AG10803 (cell line): ENCODE data around the gene TWF1.

Source experiments
- DNase-seq: peaks from one replicate; pipeline ENCODE4 v3.0.0; 2010; ENCODE audit warnings: low read depth
- H3K4me3 ChIP-seq: 2 replicates; pipeline ENCODE4 v1.5.1; 2011; ENCODE audit warnings: mild to moderate bottlenecking, low read length, control low read depth
- TF ChIP-seq, protein P1 (sequence below): conservative IDR thresholded peaks from 2 replicates; pipeline ENCODE4 v1.5.1; 2011; ENCODE audit warnings: mild to moderate bottlenecking, low read length, control low read depth, inconsistent platforms

Gene TWF1

DNA sequence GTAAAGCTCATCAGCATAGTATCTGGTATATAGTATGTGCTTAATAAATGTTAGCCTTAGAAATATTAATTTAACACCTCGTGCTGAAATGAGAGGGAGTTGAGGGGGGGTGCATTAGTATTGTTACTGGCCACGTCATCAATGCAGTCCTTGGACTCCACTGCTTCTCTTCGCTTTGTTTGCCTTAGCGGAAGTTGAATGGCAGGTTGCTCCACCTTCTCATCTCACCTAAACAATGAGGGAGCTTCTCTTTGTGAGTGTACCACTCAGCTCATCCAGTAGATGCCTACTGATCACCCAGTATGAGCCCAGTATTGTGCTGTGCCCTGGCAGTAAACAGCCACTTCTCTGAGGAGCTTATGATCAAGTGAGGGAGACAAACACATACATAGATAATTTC lies 34.2 kb upstream of the TWF1 start:
- TF ChIP-seq, protein P1, sequence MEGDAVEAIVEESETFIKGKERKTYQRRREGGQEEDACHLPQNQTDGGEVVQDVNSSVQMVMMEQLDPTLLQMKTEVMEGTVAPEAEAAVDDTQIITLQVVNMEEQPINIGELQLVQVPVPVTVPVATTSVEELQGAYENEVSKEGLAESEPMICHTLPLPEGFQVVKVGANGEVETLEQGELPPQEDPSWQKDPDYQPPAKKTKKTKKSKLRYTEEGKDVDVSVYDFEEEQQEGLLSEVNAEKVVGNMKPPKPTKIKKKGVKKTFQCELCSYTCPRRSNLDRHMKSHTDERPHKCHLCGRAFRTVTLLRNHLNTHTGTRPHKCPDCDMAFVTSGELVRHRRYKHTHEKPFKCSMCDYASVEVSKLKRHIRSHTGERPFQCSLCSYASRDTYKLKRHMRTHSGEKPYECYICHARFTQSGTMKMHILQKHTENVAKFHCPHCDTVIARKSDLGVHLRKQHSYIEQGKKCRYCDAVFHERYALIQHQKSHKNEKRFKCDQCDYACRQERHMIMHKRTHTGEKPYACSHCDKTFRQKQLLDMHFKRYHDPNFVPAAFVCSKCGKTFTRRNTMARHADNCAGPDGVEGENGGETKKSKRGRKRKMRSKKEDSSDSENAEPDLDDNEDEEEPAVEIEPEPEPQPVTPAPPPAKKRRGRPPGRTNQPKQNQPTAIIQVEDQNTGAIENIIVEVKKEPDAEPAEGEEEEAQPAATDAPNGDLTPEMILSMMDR: no peak
- DNase-seq: no peak
- no peak overlapping the region for H3K4me3 ChIP-seq

DNA sequence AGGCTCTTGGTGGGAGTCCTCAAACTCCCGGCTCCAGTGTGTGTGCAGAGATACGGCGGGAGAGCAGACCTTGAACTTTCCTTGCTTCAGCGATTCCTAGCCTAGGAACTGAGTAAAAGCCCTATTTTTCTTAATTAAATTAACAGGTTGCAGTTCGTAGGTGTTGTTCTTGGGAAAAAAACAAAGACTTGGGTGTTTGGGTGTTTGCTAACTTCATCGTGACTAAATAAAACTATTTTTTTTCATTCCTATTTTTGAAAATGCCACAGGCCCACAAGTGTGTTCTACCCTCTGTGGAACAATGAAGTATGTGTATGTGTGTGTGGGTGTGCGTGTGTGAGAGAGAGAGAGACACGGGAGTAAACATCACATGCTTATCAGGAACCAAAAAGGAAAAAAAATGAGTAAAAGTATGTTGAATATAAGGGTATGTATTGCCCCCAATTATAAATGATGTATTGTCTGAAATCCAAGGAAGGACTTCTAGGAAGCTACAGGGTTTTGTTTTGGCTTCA lies 30.4 kb upstream of the TWF1 start:
- TF ChIP-seq, protein P1: no peak
- DNase-seq: peak; percentile 53
- H3K4me3 ChIP-seq: peak overlapping the region; percentile 74

DNA sequence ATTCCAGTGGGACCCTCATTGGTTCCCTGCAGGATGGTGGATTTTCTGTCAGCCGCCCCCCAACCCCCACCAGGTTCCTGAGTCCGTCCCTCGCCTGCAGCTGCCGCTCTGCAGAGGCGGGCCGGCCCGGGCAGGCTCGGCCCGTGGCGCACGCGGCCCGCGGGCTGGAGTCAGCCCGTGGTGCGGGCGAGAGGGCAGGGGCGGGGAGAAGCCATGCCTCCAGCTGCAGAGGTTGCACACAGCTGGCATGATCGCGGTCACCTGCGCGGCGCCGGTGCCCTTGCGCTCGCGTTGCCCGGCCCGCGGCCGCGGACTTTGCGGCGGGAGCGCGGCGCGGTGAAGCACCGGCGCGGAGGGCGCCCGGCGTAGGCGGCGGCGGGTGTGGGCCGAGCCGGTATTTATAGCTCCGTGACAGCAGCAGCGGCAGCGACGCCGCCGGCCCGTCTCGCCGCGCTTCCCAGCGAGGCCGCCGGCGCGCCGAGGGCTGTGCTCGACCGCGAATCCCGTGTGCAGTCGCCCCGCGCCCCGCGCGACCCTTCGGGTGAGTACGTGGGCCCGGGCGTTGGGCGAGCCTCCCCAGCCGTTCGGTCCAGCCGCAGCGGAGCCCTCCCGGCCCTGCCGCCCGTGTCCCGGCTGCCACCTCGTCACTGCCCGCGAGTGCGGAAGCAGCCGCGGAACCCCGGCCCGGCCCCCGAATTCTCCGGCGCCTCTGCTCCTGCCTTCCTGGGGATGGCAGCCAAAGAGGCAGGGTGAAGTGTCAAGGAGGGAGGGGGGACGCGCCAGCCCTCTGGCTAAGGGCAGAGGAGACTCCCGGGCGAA lies 29.7 kb upstream of the TWF1 start, which contains the start of gene TMEM117:
TSS of gene TMEM117 (plus strand) at position 426 of the 819 bp plus-strand sequence.
- DNase-seq: peak; percentile 67
- peak within 1 kb of the TSS; percentile 74 for H3K4me3 ChIP-seq
- TF ChIP-seq, protein P1: no peak

GRCh38 chr12:43835264-43835655 lies 29.1 kb upstream of the TWF1 start:
- DNase-seq: no peak

GRCh38 chr12:43832463-43833168 lies 26.5 kb upstream of the TWF1 start:
- no peak for DNase-seq
- no peak overlapping the region for H3K4me3 ChIP-seq
- TF ChIP-seq, protein P1: no peak

More at GRCh38 chr12:43835264-43835655, 29.1 kb upstream of the TWF1 start:
- peak overlapping the region; percentile 74 for H3K4me3 ChIP-seq
- TF ChIP-seq, protein P1: no peak

GRCh38 chr12:43827093-43827492 lies 21.0 kb upstream of the TWF1 start:
- H3K4me3 ChIP-seq: no peak overlapping the region
- peak; percentile 27 for DNase-seq
- TF ChIP-seq, protein P1: no peak
